OCI-LY7 (cell line): ENCODE data around the gene GRAMD1B.

ENCODE experiments used
- EZH2phosphoT487 ChIP-seq: fragments of 200-600 bp; sonication (generic); IDR thresholded peaks from 2 replicates; pipeline ENCODE4 v1.6.1; 2018; ENCODE audit warnings: low read depth, borderline replicate concordance, mild to moderate bottlenecking, mixed run types, antibody characterized with exemption, low read length, moderate library complexity, mixed read lengths
- TF ChIP-seq, protein P1 (sequence below): fragments of 200-600 bp; sonication (generic); conservative IDR thresholded peaks from 2 replicates; pipeline ENCODE4 v1.5.1; 2014; ENCODE audit warnings: mild to moderate bottlenecking, antibody characterized with exemption, low read length, moderate library complexity, mixed read lengths

DNA sequence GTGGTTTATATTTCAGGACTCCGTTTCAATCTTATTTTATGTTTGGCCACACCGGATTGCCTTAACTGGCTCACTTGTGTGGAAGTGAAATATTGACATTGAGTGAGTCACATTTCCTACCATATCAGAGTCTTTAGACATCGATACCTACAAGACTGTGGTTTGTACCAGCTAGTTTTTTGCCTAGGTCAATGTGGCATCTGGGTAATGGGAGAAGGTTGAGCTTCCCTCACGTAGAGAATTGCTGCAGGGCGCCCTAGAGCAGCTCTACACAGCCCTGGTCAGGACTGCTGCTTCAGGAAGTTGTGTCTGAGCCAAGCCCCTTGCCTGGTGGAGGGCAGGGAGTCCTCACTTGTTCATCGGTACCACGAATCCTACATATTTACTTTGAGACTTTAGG, 1.6 kb downstream of the GRAMD1B start:
- TF ChIP-seq, protein P1, sequence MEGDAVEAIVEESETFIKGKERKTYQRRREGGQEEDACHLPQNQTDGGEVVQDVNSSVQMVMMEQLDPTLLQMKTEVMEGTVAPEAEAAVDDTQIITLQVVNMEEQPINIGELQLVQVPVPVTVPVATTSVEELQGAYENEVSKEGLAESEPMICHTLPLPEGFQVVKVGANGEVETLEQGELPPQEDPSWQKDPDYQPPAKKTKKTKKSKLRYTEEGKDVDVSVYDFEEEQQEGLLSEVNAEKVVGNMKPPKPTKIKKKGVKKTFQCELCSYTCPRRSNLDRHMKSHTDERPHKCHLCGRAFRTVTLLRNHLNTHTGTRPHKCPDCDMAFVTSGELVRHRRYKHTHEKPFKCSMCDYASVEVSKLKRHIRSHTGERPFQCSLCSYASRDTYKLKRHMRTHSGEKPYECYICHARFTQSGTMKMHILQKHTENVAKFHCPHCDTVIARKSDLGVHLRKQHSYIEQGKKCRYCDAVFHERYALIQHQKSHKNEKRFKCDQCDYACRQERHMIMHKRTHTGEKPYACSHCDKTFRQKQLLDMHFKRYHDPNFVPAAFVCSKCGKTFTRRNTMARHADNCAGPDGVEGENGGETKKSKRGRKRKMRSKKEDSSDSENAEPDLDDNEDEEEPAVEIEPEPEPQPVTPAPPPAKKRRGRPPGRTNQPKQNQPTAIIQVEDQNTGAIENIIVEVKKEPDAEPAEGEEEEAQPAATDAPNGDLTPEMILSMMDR = no peak
- no peak for TF ChIP-seq EZH2phosphoT487
